ENCODE measurements around the gene DENND1A.
"Not testable (repeated sequence)": the region's sequence is repeated elsewhere in the genome, so short reads cannot be mapped to it uniquely, and the experiment has no call there.

DENND1A gene

GRCh38 chr9:123946101-123946821 lies 16.3 kb upstream of the DENND1A start:
- no peak for DNase-seq

GRCh38 chr9:123945532-123945931 lies 15.6 kb upstream of the DENND1A start:
- DNase-seq, result no peak

- DNase-seq, result not testable (repeated sequence)
These were observed 14.5 kb upstream of the DENND1A start for GRCh38 chr9:123944464-123944863.

GRCh38 chr9:123943671-123944070 lies 13.7 kb upstream of the DENND1A start:
- DNase-seq, result no peak

GRCh38 chr9:123942542-123942941 lies 12.6 kb upstream of the DENND1A start:
- no peak for DNase-seq

GRCh38 chr9:123941524-123942070 lies 11.7 kb upstream of the DENND1A start:
- no peak for DNase-seq

- no peak for DNase-seq
These were observed 11.0 kb upstream of the DENND1A start for GRCh38 chr9:123940721-123941523.

- no peak for DNase-seq
These were observed 8.5 kb upstream of the DENND1A start for GRCh38 chr9:123938401-123938800.

GRCh38 chr9:123936575-123936974 lies 6.6 kb upstream of the DENND1A start:
- DNase-seq, result not testable (repeated sequence)

- DNase-seq, result no peak
These were observed 3.7 kb upstream of the DENND1A start for GRCh38 chr9:123933440-123934212.

- no peak for DNase-seq
These were observed 603 bp downstream of the DENND1A start for GRCh38 chr9:123929177-123929869.

- DNase-seq, result peak; percentile 52
These were observed 1.3 kb downstream of the DENND1A start for GRCh38 chr9:123928533-123929176.

GRCh38 chr9:123927625-123928532 lies 2.0 kb downstream of the DENND1A start:
- DNase-seq, result no peak

- DNase-seq, result no peak
These were observed 3.0 kb downstream of the DENND1A start for GRCh38 chr9:123926941-123927340.

- DNase-seq, result peak; percentile 45
These were observed 4.1 kb downstream of the DENND1A start for GRCh38 chr9:123925819-123926218.

- no peak for DNase-seq
These were observed 4.8 kb downstream of the DENND1A start for GRCh38 chr9:123925161-123925560.

GRCh38 chr9:123924727-123925126 lies 5.2 kb downstream of the DENND1A start:
- no peak for DNase-seq

GRCh38 chr9:123923884-123924283 lies 6.0 kb downstream of the DENND1A start:
- DNase-seq, result no peak

GRCh38 chr9:123923377-123923776 lies 6.5 kb downstream of the DENND1A start:
- DNase-seq, result no peak

GRCh38 chr9:123922911-123923310 lies 7.0 kb downstream of the DENND1A start:
- DNase-seq, result no peak

- no peak for DNase-seq
These were observed 7.5 kb downstream of the DENND1A start for GRCh38 chr9:123922431-123922830.
